OCI-LY7 (cell line): ENCODE measurements around the gene RAB6B. TPM values are rescaled to one million over a fixed set of nuclear protein-coding genes. Genes with fewer than 3 reads are reported as not detected.

Experiments
- BruUV-seq: library from RNA; stranded (reverse); fragments of 400-500 nt; replicated peaks from 2 replicates; lab custom pipeline; 2021; lab: Mats Ljungman, UMichigan
- CTCF ChIA-PET: fragments of 300-600 bp; sonication (Branson Sonifier 250); formaldehyde crosslinking; loops from one replicate; lab custom pipeline; 2022; ENCODE audit warnings: antibody characterized with exemption; ENCODE audit not compliant: unreplicated experiment; lab: Charles Lee
- POLR2A ChIA-PET: fragments of 300-600 bp; sonication (Branson Sonifier 250); formaldehyde crosslinking; loops from one replicate; lab custom pipeline; 2022; ENCODE audit warnings: antibody characterized with exemption; lab: Charles Lee
- DNase-seq: peaks from one replicate; pipeline ENCODE4 v3.0.0-alpha.2; 2015; ENCODE audit warnings: low spot score
- H2AFZ ChIP-seq: fragments of 200-600 bp; sonication (generic), shearing (Covaris generic); 2 replicates; pipeline ENCODE4 v1.6.1; 2014; ENCODE audit warnings: mild to moderate bottlenecking, antibody characterized with exemption, low read length, moderate library complexity
- H3K27ac ChIP-seq: fragments of 200-600 bp; sonication (generic); 2 replicates; pipeline ENCODE4 v1.5.1; 2014; ENCODE audit warnings: mixed run types, low read depth, mild to moderate bottlenecking, moderate library complexity, low read length, inconsistent platforms; ENCODE audit not compliant: poor library complexity, severe bottlenecking
- H3K36me3 ChIP-seq: fragments of 200-600 bp; sonication (generic); 2 replicates; pipeline ENCODE4 v1.6.1; 2014; ENCODE audit warnings: mild to moderate bottlenecking, antibody characterized with exemption, low read length, moderate library complexity, mixed read lengths; ENCODE audit not compliant: insufficient read depth
- H3K4me1 ChIP-seq: fragments of 200-600 bp; sonication (generic); 2 replicates; pipeline ENCODE4 v1.5.1; 2014; ENCODE audit warnings: mild to moderate bottlenecking, low read length; ENCODE audit not compliant: insufficient read depth, poor library complexity, severe bottlenecking
- H3K4me2 ChIP-seq: fragments of 200-600 bp; sonication (generic); 2 replicates; pipeline ENCODE4 v1.6.1; 2014; ENCODE audit warnings: mild to moderate bottlenecking, low read length
- H3K4me3 ChIP-seq: fragments of 200-600 bp; sonication (generic); 2 replicates; pipeline ENCODE4 v1.5.1; 2014; ENCODE audit warnings: mild to moderate bottlenecking, low read depth, low read length; ENCODE audit not compliant: poor library complexity, severe bottlenecking
- H3K79me2 ChIP-seq: fragments of 200-600 bp; sonication (generic); 2 replicates; pipeline ENCODE4 v1.6.1; 2016; ENCODE audit warnings: low read depth, mild to moderate bottlenecking, low read length, moderate library complexity, mixed read lengths; ENCODE audit not compliant: insufficient read depth
- H3K9me2 ChIP-seq: fragments of 200-600 bp; sonication (generic); 2 replicates; pipeline ENCODE4 v1.6.1; 2016; ENCODE audit warnings: mild to moderate bottlenecking, low read length, mixed read lengths; ENCODE audit not compliant: insufficient read depth
- H3K9me3 ChIP-seq: fragments of 200-600 bp; sonication (generic); 2 replicates; pipeline ENCODE4 v1.6.1; 2014; ENCODE audit warnings: mild to moderate bottlenecking, mixed run types, low read length, mixed read lengths
- H4K20me1 ChIP-seq: fragments of 200-600 bp; sonication (generic); 2 replicates; pipeline ENCODE4 v1.6.1; 2014; ENCODE audit warnings: mild to moderate bottlenecking, antibody characterized with exemption, low read length, moderate library complexity, mixed read lengths; ENCODE audit not compliant: insufficient read depth
- CTCF ChIP-seq: fragments of 200-600 bp; sonication (generic); conservative IDR thresholded peaks from 2 replicates; pipeline ENCODE4 v1.5.1; 2014; ENCODE audit warnings: mild to moderate bottlenecking, antibody characterized with exemption, low read length, moderate library complexity, mixed read lengths
- EZH2phosphoT487 ChIP-seq: fragments of 200-600 bp; sonication (generic); IDR thresholded peaks from 2 replicates; pipeline ENCODE4 v1.6.1; 2018; ENCODE audit warnings: low read depth, borderline replicate concordance, mild to moderate bottlenecking, mixed run types, antibody characterized with exemption, low read length, moderate library complexity, mixed read lengths
- intact Hi-C: fragments of 100-400 bp; cut with micrococcal nuclease; formaldehyde crosslinking; loops from one replicate; pipeline ENCODE4 v1.10.0; 2022; ENCODE audit not compliant: unreplicated experiment
- total RNA-seq, 2 experiments: library from RNA; depleted of rRNA in 1 of 2; stranded (reverse); fragments of >200 nt in 1 of 2; shearing (Covaris generic) in 1 of 2; gene quantifications; 2 replicates each; pipeline ENCODE4 v1.2.3, GENCODE V29; 2014 to 2022

RAB6B gene
- total RNA-seq, 2 experiments from 2014 or later = not detected

- Histone ChIP-seq H3K9me3 (no peaks in the 10 kb centered on the region), H2AFZ (no peak overlapping the region), H3K36me3 (no peaks in the 10 kb centered on the region), H3K4me1 (no peaks in the 10 kb centered on the region), H3K9me2 (no peaks in the 10 kb centered on the region), H3K79me2 (no peaks in the 10 kb centered on the region), H3K4me3 (no peak overlapping the region), H3K27ac (no peak overlapping the region), H4K20me1 (no peaks in the 10 kb centered on the region), H3K4me2 (no peak overlapping the region)
- POLR2A ChIA-PET = no interaction called here
- CTCF ChIA-PET = no interaction called here
- TF ChIP-seq EZH2phosphoT487 (no peak), CTCF (0 out of 2 replicates have a peak, but pooled peaks have one; percentile 24)
- no TSS peak for BruUV-seq
- no peak for DNase-seq
- intact Hi-C loops = no loop called here
Observed at GRCh38 chr3:133901083-133901482, 5.4 kb upstream of the RAB6B start.

DNA sequence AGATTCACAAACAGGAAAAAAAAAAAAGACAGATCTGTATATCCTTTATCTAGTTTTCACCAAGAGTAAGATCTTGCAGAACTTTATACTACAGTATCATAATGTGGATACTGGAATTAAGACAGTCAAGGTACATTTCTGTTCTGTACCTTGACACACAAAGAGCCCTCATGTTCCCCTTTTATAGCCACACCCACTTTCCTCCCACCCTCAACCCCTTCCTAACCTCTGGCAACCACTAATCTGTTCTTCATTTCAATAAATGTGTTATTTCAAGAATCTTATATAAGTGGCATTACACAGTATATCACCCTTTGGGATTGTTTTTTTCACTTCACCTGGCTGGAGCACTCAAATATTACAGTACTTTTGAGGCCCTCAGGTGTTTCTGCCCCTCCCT lies 3.6 kb upstream of the RAB6B start:
- Histone ChIP-seq H3K4me1 (no peaks in the 10 kb centered on the region), H4K20me1 (no peaks in the 10 kb centered on the region), H2AFZ (no peak overlapping the region), H3K9me3 (no peaks in the 10 kb centered on the region), H3K4me2 (no peak overlapping the region), H3K79me2 (no peaks in the 10 kb centered on the region), H3K36me3 (no peaks in the 10 kb centered on the region), H3K4me3 (no peak overlapping the region), H3K9me2 (no peaks in the 10 kb centered on the region), H3K27ac (no peak overlapping the region)
- CTCF ChIA-PET = no interaction called here
- POLR2A ChIA-PET = no interaction called here
- DNase-seq = no peak
- BruUV-seq = no TSS peak
- intact Hi-C loops = no loop called here
- TF ChIP-seq CTCF (no peak), EZH2phosphoT487 (no peak)

- Histone ChIP-seq H3K4me2 (no peak overlapping the region), H3K79me2 (no peaks in the 10 kb centered on the region), H3K4me1 (no peaks in the 10 kb centered on the region), H3K27ac (no peak overlapping the region), H3K9me3 (no peaks in the 10 kb centered on the region), H3K4me3 (no peak overlapping the region), H2AFZ (no peak overlapping the region), H3K9me2 (no peaks in the 10 kb centered on the region), H4K20me1 (no peaks in the 10 kb centered on the region), H3K36me3 (no peaks in the 10 kb centered on the region)
- POLR2A ChIA-PET = no interaction called here
- no TSS peak for BruUV-seq
- DNase-seq = no peak
- CTCF ChIA-PET = no interaction called here
- intact Hi-C loops = no loop called here
- TF ChIP-seq EZH2phosphoT487 (no peak), CTCF (no peak)
Observed at GRCh38 chr3:133897547-133897946, 1.9 kb upstream of the RAB6B start.
